Erythroblast (primary cell): ENCODE measurements around the gene RPH3AL.

Experiments used
- GATA1 ChIP-seq: IDR thresholded peaks from 2 replicates; pipeline ENCODE4 v1.6.1; 2011; ENCODE audit warnings: low read depth, mild to moderate bottlenecking, control low read depth, low read length, moderate library complexity
- POLR2A ChIP-seq: IDR thresholded peaks from 2 replicates; pipeline ENCODE4 v1.6.1; 2011; ENCODE audit warnings: mild to moderate bottlenecking, low read length

- TF ChIP-seq POLR2A = no peak
- TF ChIP-seq GATA1 = no peak
These were observed 100.2 kb downstream of the RPH3AL start for GRCh38 chr17:252456-252855.
